Measurements from ENCODE around the gene HLCS. TPM values are rescaled to one million over a fixed set of nuclear protein-coding genes. Genes with fewer than 3 reads are reported as not detected.

HLCS gene
- total RNA-seq, 1 donor: 59.7 TPM

DNA sequence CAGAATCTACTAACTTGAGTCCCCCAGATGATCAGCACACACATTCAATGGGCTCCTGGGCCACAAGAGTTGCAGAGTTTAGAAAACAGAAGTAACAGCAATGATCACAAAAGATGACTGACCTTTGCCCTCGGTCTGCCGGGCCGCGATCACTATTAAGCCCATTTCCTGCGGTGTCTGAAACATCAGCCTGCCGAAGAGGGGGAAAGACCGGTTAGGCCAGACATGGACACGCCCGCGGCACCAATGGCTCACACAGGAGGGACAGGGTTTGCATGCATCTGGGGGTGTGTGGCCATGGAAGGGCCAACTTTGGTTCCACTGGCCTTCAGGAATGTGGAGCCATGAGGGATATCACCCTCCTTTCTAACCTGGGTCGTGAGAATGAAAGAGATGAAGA lies 199.4 kb downstream of the HLCS start:
- no peaks in the 10 kb centered on the region for H3K4me1 ChIP-seq (ENCODE audit: insufficient read depth, low read length)
- no peaks in the 10 kb centered on the region for H3K9me3 ChIP-seq (ENCODE audit: low read depth, low read length)
- H3K4me3 ChIP-seq (ENCODE audit: insufficient read depth, low read length): no peak overlapping the region
- no peak for DNase-seq (ENCODE audit: insufficient read length, low spot score, missing footprints)
- no peaks in the 10 kb centered on the region for H3K36me3 ChIP-seq (ENCODE audit: insufficient read depth, low read length)
- H4K20me1 ChIP-seq (ENCODE audit: insufficient read depth, low read length): no peaks in the 10 kb centered on the region
- H3K79me2 ChIP-seq (ENCODE audit: insufficient read depth, low read length): no peaks in the 10 kb centered on the region
- no peak overlapping the region for H3K27ac ChIP-seq (ENCODE audit: low read depth, low read length)
- H3K4me2 ChIP-seq (ENCODE audit: insufficient read depth, low read length): no peak overlapping the region
- TF ChIP-seq, protein P1, sequence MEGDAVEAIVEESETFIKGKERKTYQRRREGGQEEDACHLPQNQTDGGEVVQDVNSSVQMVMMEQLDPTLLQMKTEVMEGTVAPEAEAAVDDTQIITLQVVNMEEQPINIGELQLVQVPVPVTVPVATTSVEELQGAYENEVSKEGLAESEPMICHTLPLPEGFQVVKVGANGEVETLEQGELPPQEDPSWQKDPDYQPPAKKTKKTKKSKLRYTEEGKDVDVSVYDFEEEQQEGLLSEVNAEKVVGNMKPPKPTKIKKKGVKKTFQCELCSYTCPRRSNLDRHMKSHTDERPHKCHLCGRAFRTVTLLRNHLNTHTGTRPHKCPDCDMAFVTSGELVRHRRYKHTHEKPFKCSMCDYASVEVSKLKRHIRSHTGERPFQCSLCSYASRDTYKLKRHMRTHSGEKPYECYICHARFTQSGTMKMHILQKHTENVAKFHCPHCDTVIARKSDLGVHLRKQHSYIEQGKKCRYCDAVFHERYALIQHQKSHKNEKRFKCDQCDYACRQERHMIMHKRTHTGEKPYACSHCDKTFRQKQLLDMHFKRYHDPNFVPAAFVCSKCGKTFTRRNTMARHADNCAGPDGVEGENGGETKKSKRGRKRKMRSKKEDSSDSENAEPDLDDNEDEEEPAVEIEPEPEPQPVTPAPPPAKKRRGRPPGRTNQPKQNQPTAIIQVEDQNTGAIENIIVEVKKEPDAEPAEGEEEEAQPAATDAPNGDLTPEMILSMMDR (IDR thresholded peaks at IDR 0.05; ENCODE audit: extremely low read depth, low read depth, low read length): no peak
- no peaks in the 10 kb centered on the region for H3K27me3 ChIP-seq (ENCODE audit: insufficient read depth, low read length)
- no peak overlapping the region for H2AFZ ChIP-seq (ENCODE audit: low read length)

DNA sequence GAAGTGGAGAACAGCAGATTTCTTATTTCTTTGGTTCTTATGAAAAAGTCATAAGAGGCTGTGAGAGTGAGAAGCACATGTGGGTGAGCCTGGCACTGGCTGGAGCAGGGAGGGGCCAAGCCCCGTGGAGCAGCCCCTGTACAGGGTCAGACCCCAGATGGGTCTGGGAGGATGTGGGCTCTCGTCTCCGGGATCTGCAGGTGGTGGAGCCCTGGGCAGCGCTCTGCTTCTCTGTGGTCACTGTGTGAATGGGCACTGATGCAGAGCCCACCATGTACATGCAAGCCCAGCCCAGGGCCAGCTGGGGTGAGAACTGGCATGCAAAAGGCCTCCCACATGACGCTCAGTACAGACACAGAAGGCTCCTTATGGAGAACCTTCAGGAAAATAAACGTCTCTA lies 200.0 kb downstream of the HLCS start:
- Histone ChIP-seq H3K27ac (ENCODE audit: low read depth, low read length) (no peak overlapping the region), H3K9me3 (ENCODE audit: low read depth, low read length) (no peaks in the 10 kb centered on the region), H3K36me3 (ENCODE audit: insufficient read depth, low read length) (no peaks in the 10 kb centered on the region), H2AFZ (ENCODE audit: low read length) (no peak overlapping the region), H4K20me1 (ENCODE audit: insufficient read depth, low read length) (no peaks in the 10 kb centered on the region), H3K4me2 (ENCODE audit: insufficient read depth, low read length) (no peak overlapping the region), H3K4me3 (ENCODE audit: insufficient read depth, low read length) (no peak overlapping the region), H3K79me2 (ENCODE audit: insufficient read depth, low read length) (no peaks in the 10 kb centered on the region), H3K4me1 (ENCODE audit: insufficient read depth, low read length) (no peaks in the 10 kb centered on the region), H3K27me3 (ENCODE audit: insufficient read depth, low read length) (no peaks in the 10 kb centered on the region)
- TF ChIP-seq, protein P1 (IDR thresholded peaks at IDR 0.05; ENCODE audit: extremely low read depth, low read depth, low read length): no peak
- no peak for DNase-seq (ENCODE audit: insufficient read length, low spot score, missing footprints)

DNA sequence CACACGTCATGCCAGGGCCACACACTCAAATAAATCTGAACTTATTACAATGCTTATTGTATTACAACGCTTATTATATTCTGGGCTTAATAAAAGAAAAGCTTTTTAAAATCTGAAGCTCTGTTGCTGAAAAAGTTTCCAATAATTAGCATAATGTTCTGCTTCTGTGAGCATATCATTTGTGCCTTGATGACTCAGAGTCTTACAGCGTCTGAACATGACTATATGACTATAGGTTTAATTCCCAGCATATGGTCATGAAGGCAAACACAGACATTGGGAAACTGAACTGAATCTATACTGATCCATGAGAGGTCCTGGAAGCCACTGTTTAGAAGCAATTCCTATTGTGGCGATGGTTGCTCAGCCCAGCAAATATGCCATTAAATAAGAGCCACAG lies 201.2 kb downstream of the HLCS start:
- no peaks in the 10 kb centered on the region for H3K79me2 ChIP-seq (ENCODE audit: insufficient read depth, low read length)
- H3K4me1 ChIP-seq (ENCODE audit: insufficient read depth, low read length): no peaks in the 10 kb centered on the region
- no peak overlapping the region for H3K4me3 ChIP-seq (ENCODE audit: insufficient read depth, low read length)
- DNase-seq (ENCODE audit: insufficient read length, low spot score, missing footprints): peak; percentile 69
- H3K27ac ChIP-seq (ENCODE audit: low read depth, low read length): no peak overlapping the region
- H3K36me3 ChIP-seq (ENCODE audit: insufficient read depth, low read length): no peaks in the 10 kb centered on the region
- no peaks in the 10 kb centered on the region for H3K9me3 ChIP-seq (ENCODE audit: low read depth, low read length)
- H3K27me3 ChIP-seq (ENCODE audit: insufficient read depth, low read length): no peaks in the 10 kb centered on the region
- H2AFZ ChIP-seq (ENCODE audit: low read length): no peak overlapping the region
- TF ChIP-seq, protein P1 (IDR thresholded peaks at IDR 0.05; ENCODE audit: extremely low read depth, low read depth, low read length): no peak
- H4K20me1 ChIP-seq (ENCODE audit: insufficient read depth, low read length): no peaks in the 10 kb centered on the region
- no peak overlapping the region for H3K4me2 ChIP-seq (ENCODE audit: insufficient read depth, low read length)

DNA sequence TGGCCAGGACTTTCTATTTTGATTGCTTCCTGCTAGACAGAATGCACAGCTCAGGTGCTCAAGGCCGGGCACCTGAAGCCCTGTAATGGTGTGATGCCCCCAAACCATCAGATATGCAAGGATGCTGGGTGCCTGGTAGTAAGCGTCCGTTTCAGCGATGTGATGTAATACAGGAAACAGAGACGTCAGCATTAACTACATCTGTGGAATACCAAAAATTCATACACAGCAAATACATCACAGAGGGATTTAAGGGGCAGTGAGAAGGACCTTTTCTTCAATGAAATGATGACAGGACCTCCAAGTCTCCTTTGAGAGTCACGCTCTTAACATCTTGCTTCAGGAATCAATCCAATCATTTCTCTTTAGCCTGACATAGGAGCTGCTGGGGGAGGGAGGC lies 203.2 kb downstream of the HLCS start:
- H3K4me3 ChIP-seq (ENCODE audit: insufficient read depth, low read length): no peak overlapping the region
- no peak for DNase-seq (ENCODE audit: insufficient read length, low spot score, missing footprints)
- H3K4me1 ChIP-seq (ENCODE audit: insufficient read depth, low read length): no peaks in the 10 kb centered on the region
- H3K79me2 ChIP-seq (ENCODE audit: insufficient read depth, low read length): no peaks in the 10 kb centered on the region
- no peaks in the 10 kb centered on the region for H3K36me3 ChIP-seq (ENCODE audit: insufficient read depth, low read length)
- no peaks in the 10 kb centered on the region for H4K20me1 ChIP-seq (ENCODE audit: insufficient read depth, low read length)
- TF ChIP-seq, protein P1 (IDR thresholded peaks at IDR 0.05; ENCODE audit: extremely low read depth, low read depth, low read length): no peak
- H3K9me3 ChIP-seq (ENCODE audit: low read depth, low read length): no peaks in the 10 kb centered on the region
- no peak overlapping the region for H2AFZ ChIP-seq (ENCODE audit: low read length)
- H3K27me3 ChIP-seq (ENCODE audit: insufficient read depth, low read length): no peaks in the 10 kb centered on the region
- no peak overlapping the region for H3K27ac ChIP-seq (ENCODE audit: low read depth, low read length)
- H3K4me2 ChIP-seq (ENCODE audit: insufficient read depth, low read length): no peak overlapping the region

Data from osteoblast (primary cell).